Progenitor cell of endocrine pancreas (in vitro differentiated cells): Measurements from ENCODE around the gene OTUD4. TPM values are rescaled to one million over a fixed set of nuclear protein-coding genes. Genes with fewer than 3 reads are reported as not detected.

Experiments
- DNase-seq: peaks from one replicate; pipeline ENCODE4 v3.0.0; 2021; ENCODE audit warnings: low spot score; ENCODE audit not compliant: unreplicated experiment
- H3K27ac Mint-ChIP-seq: 2 replicates; pipeline ENCODE4 v1.8.0; 2021; ENCODE audit warnings: mild to moderate bottlenecking, moderate library complexity, mixed read lengths
- H3K27me3 Mint-ChIP-seq: 2 replicates; pipeline ENCODE4 v1.8.0; 2021; ENCODE audit warnings: mixed read lengths
- H3K36me3 Mint-ChIP-seq: 2 replicates; pipeline ENCODE4 v1.8.0; 2022; ENCODE audit warnings: mixed read lengths; ENCODE audit not compliant: insufficient read depth
- H3K4me1 Mint-ChIP-seq: 2 replicates; pipeline ENCODE4 v1.8.0; 2021; ENCODE audit warnings: low read depth, mixed read lengths
- H3K4me3 Mint-ChIP-seq: 2 replicates; pipeline ENCODE4 v1.8.0; 2021; ENCODE audit warnings: low read depth, mild to moderate bottlenecking, moderate library complexity, mixed read lengths
- H3K9me3 Mint-ChIP-seq: 2 replicates; pipeline ENCODE4 v1.8.0; 2021; ENCODE audit warnings: low read depth, mixed read lengths
- total RNA-seq: library from RNA; stranded (reverse); gene quantifications from 2 replicates; pipeline ENCODE4 v1.2.1, GENCODE V29; 2021
- TF ChIP-seq, protein P1 (sequence below): fragments of 200-600 bp; sonication (generic); IDR thresholded peaks from one replicate; pipeline ENCODE4 v1.5.0; 2021; ENCODE audit warnings: antibody characterized with exemption, mild to moderate bottlenecking; ENCODE audit not compliant: unreplicated experiment

Gene OTUD4
- total RNA-seq, 1 donor from 2014 or later = 41.8 TPM

DNA sequence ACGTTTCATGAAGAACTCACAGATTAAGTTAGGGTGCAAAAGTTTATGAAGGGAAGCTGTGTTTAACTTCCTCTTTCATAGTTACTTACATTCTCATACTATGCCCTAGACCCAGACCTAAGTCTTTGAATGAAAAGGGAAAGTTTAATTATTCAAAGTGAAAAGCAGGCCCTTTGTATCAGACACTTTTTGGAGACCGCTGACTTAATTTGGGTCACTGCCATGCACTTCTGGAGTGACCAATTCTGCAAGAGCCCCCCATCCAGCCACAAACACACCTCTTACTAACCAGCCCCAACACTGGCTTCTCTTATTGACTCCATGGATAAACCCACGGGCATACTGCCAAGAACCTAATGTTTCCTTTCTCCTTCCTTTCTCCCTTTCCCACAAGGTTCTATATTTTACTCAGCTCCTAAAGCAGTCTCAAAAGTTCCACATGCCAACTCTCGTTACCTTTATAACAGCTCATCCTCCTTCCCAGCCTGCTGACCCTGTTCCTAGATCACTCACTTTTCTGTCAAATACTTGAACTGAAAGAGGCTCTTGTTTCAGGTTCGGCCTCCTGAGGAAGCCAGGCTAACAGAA, 47.8 kb downstream of the OTUD4 start:
- peaks cover 7% of the 10 kb centered on the region for H3K36me3 Mint-ChIP-seq
- no peak overlapping the region for H3K4me3 Mint-ChIP-seq
- H3K27ac Mint-ChIP-seq = peak overlapping the region; percentile 26
- H3K27me3 Mint-ChIP-seq = no peaks in the 10 kb centered on the region
- TF ChIP-seq, protein P1, sequence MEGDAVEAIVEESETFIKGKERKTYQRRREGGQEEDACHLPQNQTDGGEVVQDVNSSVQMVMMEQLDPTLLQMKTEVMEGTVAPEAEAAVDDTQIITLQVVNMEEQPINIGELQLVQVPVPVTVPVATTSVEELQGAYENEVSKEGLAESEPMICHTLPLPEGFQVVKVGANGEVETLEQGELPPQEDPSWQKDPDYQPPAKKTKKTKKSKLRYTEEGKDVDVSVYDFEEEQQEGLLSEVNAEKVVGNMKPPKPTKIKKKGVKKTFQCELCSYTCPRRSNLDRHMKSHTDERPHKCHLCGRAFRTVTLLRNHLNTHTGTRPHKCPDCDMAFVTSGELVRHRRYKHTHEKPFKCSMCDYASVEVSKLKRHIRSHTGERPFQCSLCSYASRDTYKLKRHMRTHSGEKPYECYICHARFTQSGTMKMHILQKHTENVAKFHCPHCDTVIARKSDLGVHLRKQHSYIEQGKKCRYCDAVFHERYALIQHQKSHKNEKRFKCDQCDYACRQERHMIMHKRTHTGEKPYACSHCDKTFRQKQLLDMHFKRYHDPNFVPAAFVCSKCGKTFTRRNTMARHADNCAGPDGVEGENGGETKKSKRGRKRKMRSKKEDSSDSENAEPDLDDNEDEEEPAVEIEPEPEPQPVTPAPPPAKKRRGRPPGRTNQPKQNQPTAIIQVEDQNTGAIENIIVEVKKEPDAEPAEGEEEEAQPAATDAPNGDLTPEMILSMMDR = no peak
- H3K4me1 Mint-ChIP-seq = no peaks in the 10 kb centered on the region
- no peak for DNase-seq
- H3K9me3 Mint-ChIP-seq = no peaks in the 10 kb centered on the region

GRCh38 chr4:145131848-145132247, 48.5 kb downstream of the OTUD4 start:
- no peaks in the 10 kb centered on the region for H3K4me1 Mint-ChIP-seq
- H3K4me3 Mint-ChIP-seq = no peak overlapping the region
- TF ChIP-seq, protein P1 = no peak
- H3K9me3 Mint-ChIP-seq = no peaks in the 10 kb centered on the region
- peak overlapping the region; percentile 29 for H3K27ac Mint-ChIP-seq
- H3K27me3 Mint-ChIP-seq = no peaks in the 10 kb centered on the region
- DNase-seq = no peak
- H3K36me3 Mint-ChIP-seq = peaks cover 4% of the 10 kb centered on the region

GRCh38 chr4:145130788-145131399, 49.5 kb downstream of the OTUD4 start:
- no peaks in the 10 kb centered on the region for H3K4me1 Mint-ChIP-seq
- H3K36me3 Mint-ChIP-seq = peaks cover 10% of the 10 kb centered on the region
- H3K4me3 Mint-ChIP-seq = no peak overlapping the region
- no peak overlapping the region for H3K27ac Mint-ChIP-seq
- no peaks in the 10 kb centered on the region for H3K9me3 Mint-ChIP-seq
- TF ChIP-seq, protein P1 = no peak
- DNase-seq = no peak
- no peaks in the 10 kb centered on the region for H3K27me3 Mint-ChIP-seq

- TF ChIP-seq, protein P1 = no peak
- Mint-ChIP-seq H3K9me3 (no peaks in the 10 kb centered on the region), H3K27me3 (no peaks in the 10 kb centered on the region), H3K36me3 (peaks cover 12% of the 10 kb centered on the region), H3K4me1 (no peaks in the 10 kb centered on the region), H3K4me3 (no peak overlapping the region), H3K27ac (no peak overlapping the region)
- no peak for DNase-seq
Measured at GRCh38 chr4:145130130-145130529, 50.3 kb downstream of the OTUD4 start.

DNA sequence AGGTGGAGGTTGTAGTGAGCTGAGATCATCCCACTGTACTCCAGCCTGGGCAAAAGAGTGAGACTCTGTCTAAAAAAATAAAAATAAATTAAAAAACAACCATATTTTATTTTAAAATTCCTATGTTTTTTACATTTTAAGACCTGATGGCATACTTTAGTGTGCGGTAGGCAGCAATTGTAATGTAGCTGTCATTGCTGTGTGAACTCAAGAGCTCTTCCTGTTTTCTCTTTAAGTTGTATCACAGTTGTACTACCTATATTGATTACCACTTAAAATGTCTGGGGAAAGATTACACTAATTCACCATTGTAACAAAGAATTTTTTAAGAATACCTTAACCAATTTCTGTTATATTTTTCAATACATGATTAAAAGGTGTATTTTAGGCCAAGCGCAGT, 55.0 kb downstream of the OTUD4 start:
- DNase-seq = no peak
- Mint-ChIP-seq H3K4me1 (no peaks in the 10 kb centered on the region), H3K36me3 (peaks cover 18% of the 10 kb centered on the region), H3K9me3 (no peaks in the 10 kb centered on the region), H3K27me3 (no peaks in the 10 kb centered on the region), H3K4me3 (no peak overlapping the region), H3K27ac (no peak overlapping the region)
- TF ChIP-seq, protein P1 = no peak
